Caco-2 (cell line): Measurements from ENCODE around the gene ATG2A. TPM values are rescaled to one million over a fixed set of nuclear protein-coding genes. Genes with fewer than 3 reads are reported as not detected.

Experiments
- BruUV-seq: library from RNA; stranded (reverse); fragments of 400-500 nt; replicated peaks from 2 replicates; lab custom pipeline; 2021; lab: Mats Ljungman, UMichigan
- CTCF ChIA-PET: fragments of 300-600 bp; sonication (Branson Sonifier 250); formaldehyde crosslinking; loops from one replicate; lab custom pipeline; 2022; ENCODE audit warnings: antibody characterized with exemption; lab: Charles Lee
- POLR2A ChIA-PET: fragments of 300-600 bp; sonication (Branson Sonifier 250); formaldehyde crosslinking; loops from one replicate; lab custom pipeline; 2022; ENCODE audit warnings: antibody characterized with exemption; lab: Charles Lee
- DNase-seq, 2 experiments: peaks; one replicate each; pipeline versions ENCODE4 v3.0.0 to v3.0.0-alpha.2; 2020 to 2022
- H3K27me3 ChIP-seq: replicated peaks from 2 replicates; pipeline ENCODE4 v1.6.0; 2011; ENCODE audit warnings: low read length; ENCODE audit not compliant: control insufficient read depth, insufficient read depth
- H3K36me3 ChIP-seq: 2 replicates; pipeline ENCODE4 v1.5.1; 2011; ENCODE audit warnings: low read length; ENCODE audit not compliant: control insufficient read depth, insufficient read depth
- H3K4me1 ChIP-seq: fragments of 250-450 bp; sonication (Bioruptor Pico); 2 replicates; pipeline ENCODE4 v1.5.1; 2020; ENCODE audit warnings: mild to moderate bottlenecking
- H3K4me3 ChIP-seq: 2 replicates; pipeline ENCODE4 v1.5.1; 2011; ENCODE audit warnings: low read depth, mild to moderate bottlenecking, control low read depth, low read length
- H3K9me3 ChIP-seq: fragments of 250-450 bp; sonication (Bioruptor Pico); 2 replicates; pipeline ENCODE4 v1.5.1; 2020; ENCODE audit warnings: mild to moderate bottlenecking, moderate library complexity
- H3K27ac Mint-ChIP-seq: one replicate; pipeline ENCODE4 v1.8.0; 2022; ENCODE audit warnings: mixed read lengths; ENCODE audit not compliant: unreplicated experiment
- H3K27me3 Mint-ChIP-seq: one replicate; pipeline ENCODE4 v1.8.0; 2022; ENCODE audit warnings: mixed read lengths; ENCODE audit not compliant: insufficient read depth, unreplicated experiment
- H3K36me3 Mint-ChIP-seq: one replicate; pipeline ENCODE4 v1.8.0; 2022; ENCODE audit warnings: mild to moderate bottlenecking, mixed read lengths; ENCODE audit not compliant: insufficient read depth, unreplicated experiment
- H3K4me1 Mint-ChIP-seq: one replicate; pipeline ENCODE4 v1.8.0; 2022; ENCODE audit warnings: low read depth, mixed read lengths; ENCODE audit not compliant: unreplicated experiment
- H3K4me3 Mint-ChIP-seq: one replicate; pipeline ENCODE4 v1.8.0; 2022; ENCODE audit warnings: mild to moderate bottlenecking, moderate library complexity, mixed read lengths; ENCODE audit not compliant: unreplicated experiment
- H3K9me3 Mint-ChIP-seq: one replicate; pipeline ENCODE4 v1.8.0; 2022; ENCODE audit warnings: mixed read lengths; ENCODE audit not compliant: unreplicated experiment
- CTCF ChIP-seq, 2 experiments: fragments of 200-600 bp in 1 of 2; IDR thresholded peaks; 1 replicate in 1 of 2; 2 replicates in 1 of 2; pipeline versions ENCODE4 v1.5.1 to v1.8.0; 2011 to 2022; ENCODE audit warnings: antibody characterized with exemption in 1 of 2, control low read depth in 1 of 2, inconsistent platforms in 1 of 2, low read depth in 1 of 2, low read length in 1 of 2, mild to moderate bottlenecking in 1 of 2, moderate library complexity in 1 of 2; ENCODE audit not compliant: insufficient read depth in 1 of 2, severe bottlenecking in 1 of 2, unreplicated experiment in 1 of 2
- intact Hi-C: fragments of 100-400 bp; cut with micrococcal nuclease; formaldehyde crosslinking; loops from one replicate; pipeline ENCODE4 v1.10.0; 2022; ENCODE audit not compliant: unreplicated experiment
- total RNA-seq: library from RNA; stranded (reverse); gene quantifications from 2 replicates; pipeline ENCODE4 v1.2.3, GENCODE V29; 2022

ATG2A gene
- total RNA-seq, 1 experiment from 2014 or later: 27.9 TPM

- Histone ChIP-seq H3K4me3 (no peak overlapping the region), H3K9me3 (no peaks in the 10 kb centered on the region), H3K4me1 (peaks cover 44% of the 10 kb centered on the region), H3K27me3 (no peaks in the 10 kb centered on the region), H3K36me3 (peaks cover 1% of the 10 kb centered on the region; the same call in 1 of the 2 replicates)
- Mint-ChIP-seq H3K27ac (peak overlapping the region; percentile 69), H3K36me3 (peaks cover 71% of the 10 kb centered on the region), H3K27me3 (no peaks in the 10 kb centered on the region), H3K4me3 (no peak overlapping the region), H3K9me3 (no peaks in the 10 kb centered on the region), H3K4me1 (peaks cover 30% of the 10 kb centered on the region)
- intact Hi-C loops: no loop called here
- TF ChIP-seq CTCF (IDR thresholded peaks at IDR 0.05; ENCODE audit: insufficient read depth in 1 of 2, low read depth in 1 of 2, low read length in 1 of 2, severe bottlenecking in 1 of 2, unreplicated experiment in 1 of 2): no peak
- DNase-seq: no peak
- POLR2A ChIA-PET: interaction anchor here (0.6 to 1.0 kb wide), 2 partner anchors 20 to 36 kb away, joined by 3 to 4 read pairs; no protein-coding TSS in a partner anchor
- CTCF ChIA-PET: interaction anchor here (1.2 kb wide), 1 partner anchor 26 kb away, joined by 3 read pairs; no protein-coding TSS in a partner anchor
- TSS peak; percentile 40 for BruUV-seq
Measured at GRCh38 chr11:64852804-64853509, 64.1 kb downstream of the ATG2A start.

- peaks cover 43% of the 10 kb centered on the region for H3K4me1 ChIP-seq
- Mint-ChIP-seq H3K9me3 (no peaks in the 10 kb centered on the region), H3K4me1 (peaks cover 30% of the 10 kb centered on the region), H3K27me3 (no peaks in the 10 kb centered on the region), H3K36me3 (peaks cover 66% of the 10 kb centered on the region), H3K27ac (peak overlapping the region; percentile 69), H3K4me3 (no peak overlapping the region)
- no peaks in the 10 kb centered on the region for H3K27me3 ChIP-seq
- DNase-seq: no peak
- ChIA-PET CTCF (no interaction called here), POLR2A (no interaction called here)
- TF ChIP-seq CTCF (IDR thresholded peaks at IDR 0.05; ENCODE audit: insufficient read depth in 1 of 2, low read depth in 1 of 2, low read length in 1 of 2, severe bottlenecking in 1 of 2, unreplicated experiment in 1 of 2): no peak
- 0 out of 2 replicates have a peak, but pooled peaks cover 1% of the 10 kb centered on the region for H3K36me3 ChIP-seq
- no TSS peak for BruUV-seq
- no peaks in the 10 kb centered on the region for H3K9me3 ChIP-seq
- H3K4me3 ChIP-seq: no peak overlapping the region
- intact Hi-C loops: no loop called here
Measured at GRCh38 chr11:64851831-64852351, 65.1 kb downstream of the ATG2A start.

GRCh38 chr11:64850979-64851567, 65.9 kb downstream of the ATG2A start:
- ChIA-PET CTCF (interaction anchor here (0.6 to 1.0 kb wide), 4 partner anchors 134 to 162 kb away, joined by 3 to 4 read pairs (median 4); partner anchors contain the start of gene BATF2), POLR2A (no interaction called here)
- H3K9me3 ChIP-seq: no peaks in the 10 kb centered on the region
- H3K27me3 ChIP-seq: no peaks in the 10 kb centered on the region
- BruUV-seq: no TSS peak
- peak in 1 of 2 experiments; percentile 31 for TF ChIP-seq CTCF (IDR thresholded peaks at IDR 0.05; ENCODE audit: insufficient read depth in 1 of 2, low read depth in 1 of 2, low read length in 1 of 2, severe bottlenecking in 1 of 2, unreplicated experiment in 1 of 2)
- Mint-ChIP-seq H3K4me1 (peaks cover 29% of the 10 kb centered on the region), H3K4me3 (no peak overlapping the region), H3K27ac (no peak overlapping the region), H3K36me3 (peaks cover 60% of the 10 kb centered on the region), H3K9me3 (no peaks in the 10 kb centered on the region), H3K27me3 (no peaks in the 10 kb centered on the region)
- intact Hi-C loops: no loop called here
- H3K4me1 ChIP-seq: peaks cover 39% of the 10 kb centered on the region
- peak in 1 of 2 experiments; percentile 34 for DNase-seq
- H3K36me3 ChIP-seq: no peaks in the 10 kb centered on the region
- no peak overlapping the region for H3K4me3 ChIP-seq
